IMR-90 (cell line): ENCODE results near the gene APLF. TPM values are rescaled to one million over a fixed set of nuclear protein-coding genes. Genes with fewer than 3 reads are reported as not detected.

Experiments
- ATAC-seq: fragments of 200-7000 bp; cut with Tn5 transposase; 2 replicates; pipeline ENCODE4 v1.9.1; 2020; ENCODE audit warnings: low read depth, mild to moderate bottlenecking, moderate library complexity
- BruUV-seq: library from RNA; stranded (reverse); fragments of 400-500 nt; replicated peaks from 2 replicates; lab custom pipeline; 2021; lab: Mats Ljungman, UMichigan
- CTCF ChIA-PET: fragments of 300-600 bp; formaldehyde crosslinking; extraction: SDS; loops from one replicate; lab custom pipeline; 2021; ENCODE audit warnings: antibody characterized with exemption; lab: Yijun Ruan, JAX
- POLR2A ChIA-PET: fragments of 300-600 bp; sonication (Branson Sonifier 250); formaldehyde crosslinking; loops from one replicate; lab custom pipeline; 2022; ENCODE audit warnings: antibody characterized with exemption; ENCODE audit not compliant: unreplicated experiment; lab: Charles Lee
- DNase-seq: peaks from one replicate; pipeline ENCODE4 v3.0.0; 2013
- H2AFZ ChIP-seq: replicated peaks from 2 replicates; pipeline ENCODE3; 2013; ENCODE audit warnings: low read length, mild to moderate bottlenecking; ENCODE audit not compliant: poor library complexity
- H2AK5ac ChIP-seq: 2 replicates; pipeline ENCODE4 v1.6.1; 2013; ENCODE audit warnings: low read depth, low read length, inconsistent platforms
- H2AK9ac ChIP-seq: replicated peaks from 2 replicates; pipeline ENCODE3; 2013; ENCODE audit warnings: mild to moderate bottlenecking, low read depth, low read length, moderate library complexity; ENCODE audit not compliant: poor library complexity
- H2BK120ac ChIP-seq: 2 replicates; pipeline ENCODE4 v1.6.1; 2013; ENCODE audit warnings: low read depth, low read length, inconsistent platforms
- H2BK15ac ChIP-seq: 3 replicates; pipeline ENCODE4 v1.6.1; 2013; ENCODE audit warnings: low read depth, low read length, inconsistent platforms
- H2BK20ac ChIP-seq: 2 replicates; pipeline ENCODE4 v1.6.1; 2013; ENCODE audit warnings: low read depth, mild to moderate bottlenecking, inconsistent platforms, low read length, moderate library complexity
- H2BK5ac ChIP-seq: 2 replicates; pipeline ENCODE4 v1.6.1; 2013; ENCODE audit warnings: mild to moderate bottlenecking, low read depth, low read length, inconsistent platforms; ENCODE audit not compliant: poor library complexity, severe bottlenecking
- H3K14ac ChIP-seq: replicated peaks from 2 replicates; pipeline ENCODE4 v1.6.1; 2013; ENCODE audit warnings: low read depth, low read length, inconsistent platforms
- H3K18ac ChIP-seq: 2 replicates; pipeline ENCODE4 v1.6.1; 2013; ENCODE audit warnings: low read depth, low read length, control low read depth
- H3K23ac ChIP-seq: 2 replicates; pipeline ENCODE4 v1.6.1; 2013; ENCODE audit warnings: low read depth, low read length, inconsistent platforms
- H3K27ac ChIP-seq: 2 replicates; pipeline ENCODE4 v1.5.1; 2013; ENCODE audit warnings: mild to moderate bottlenecking, control low read depth, low read length; ENCODE audit not compliant: insufficient read depth
- H3K27me3 ChIP-seq: 2 replicates; pipeline ENCODE4 v1.6.1; 2013; ENCODE audit warnings: low read length; ENCODE audit not compliant: control insufficient read depth, insufficient read depth
- H3K36me3 ChIP-seq: 2 replicates; pipeline ENCODE4 v1.6.1; 2013; ENCODE audit warnings: low read length, mixed read lengths; ENCODE audit not compliant: control insufficient read depth, insufficient read depth
- H3K4ac ChIP-seq: 2 replicates; pipeline ENCODE4 v1.6.1; 2013; ENCODE audit warnings: low read depth, low read length, inconsistent platforms
- H3K4me1 ChIP-seq: 2 replicates; pipeline ENCODE4 v1.6.1; 2013; ENCODE audit warnings: low read length, mixed read lengths; ENCODE audit not compliant: control insufficient read depth, insufficient read depth
- H3K4me2 ChIP-seq: 2 replicates; pipeline ENCODE4 v1.6.1; 2013; ENCODE audit warnings: low read depth, mild to moderate bottlenecking, control low read depth, low read length, moderate library complexity
- H3K4me3 ChIP-seq: 2 replicates; pipeline ENCODE4 v1.5.1; 2013; ENCODE audit warnings: low read depth, mild to moderate bottlenecking, control low read depth, low read length, moderate library complexity; ENCODE audit not compliant: insufficient read depth
- H3K56ac ChIP-seq: 2 replicates; pipeline ENCODE4 v1.6.1; 2013; ENCODE audit warnings: low read length, inconsistent platforms; ENCODE audit not compliant: insufficient read depth; ENCODE audit errors: extremely low read depth
- H3K79me1 ChIP-seq, 2 experiments: 2 replicates each; pipeline ENCODE4 v1.6.1; 2013; ENCODE audit warnings: low read length in 2 of 2, inconsistent platforms in 1 of 2, low read depth in 1 of 2
- H3K9ac ChIP-seq: 2 replicates; pipeline ENCODE4 v1.6.1; 2013; ENCODE audit warnings: low read depth, low read length, control low read depth
- H3K9me1 ChIP-seq: 2 replicates; pipeline ENCODE4 v1.6.1; 2013; ENCODE audit warnings: low read length, inconsistent platforms; ENCODE audit not compliant: insufficient read depth
- H3K9me3 ChIP-seq: 2 replicates; pipeline ENCODE4 v1.6.1; 2013; ENCODE audit warnings: low read length; ENCODE audit not compliant: control insufficient read depth, insufficient read depth
- H4K20me1 ChIP-seq: 2 replicates; pipeline ENCODE4 v1.6.1; 2013; ENCODE audit warnings: low read length, inconsistent platforms; ENCODE audit not compliant: insufficient read depth
- H4K5ac ChIP-seq: 2 replicates; pipeline ENCODE4 v1.6.1; 2013; ENCODE audit warnings: mild to moderate bottlenecking, low read depth, low read length, control low read depth
- H4K8ac ChIP-seq, 2 experiments: 2 replicates each; pipeline ENCODE4 v1.6.1; 2013; ENCODE audit warnings: low read depth in 2 of 2, low read length in 2 of 2, control low read depth in 1 of 2, inconsistent platforms in 1 of 2
- H4K91ac ChIP-seq: 2 replicates; pipeline ENCODE4 v1.6.1; 2013; ENCODE audit warnings: low read depth, low read length, inconsistent platforms; ENCODE audit not compliant: insufficient read depth
- BHLHE40 ChIP-seq: fragments of 150-350 bp; IDR thresholded peaks from 2 replicates; pipeline ENCODE4 v1.6.1; 2016; ENCODE audit warnings: mild to moderate bottlenecking, low read depth, low read length
- CHD1 ChIP-seq: IDR thresholded peaks from 2 replicates; pipeline ENCODE4 v1.6.1; 2012; ENCODE audit warnings: low read depth, low read length, improper control_type of control experiment
- FOS ChIP-seq: fragments of 150-350 bp; IDR thresholded peaks from 2 replicates; pipeline ENCODE4 v1.6.1; 2016; ENCODE audit warnings: low read depth, low read length
- MAFK ChIP-seq: IDR thresholded peaks from 2 replicates; pipeline ENCODE4 v1.6.1; 2012; ENCODE audit warnings: low read depth, low read length, improper control_type of control experiment
- RAD21 ChIP-seq: IDR thresholded peaks from 2 replicates; pipeline ENCODE4 v1.6.1; 2012; ENCODE audit warnings: low read length, improper control_type of control experiment
- RCOR1 ChIP-seq: IDR thresholded peaks from 2 replicates; pipeline ENCODE4 v1.6.1; 2012; ENCODE audit warnings: mild to moderate bottlenecking, low read length, improper control_type of control experiment; ENCODE audit not compliant: insufficient replicate concordance
- RFX5 ChIP-seq: IDR thresholded peaks from 2 replicates; pipeline ENCODE4 v1.8.0; 2012; ENCODE audit warnings: low read depth, mild to moderate bottlenecking, low read length, moderate library complexity
- SMC3 ChIP-seq: fragments of 150-350 bp; IDR thresholded peaks from 2 replicates; pipeline ENCODE4 v1.6.1; 2016; ENCODE audit warnings: low read depth, mild to moderate bottlenecking, antibody characterized with exemption, low read length, moderate library complexity
- WGBS, 2 experiments: methylation state at CpG; one replicate each; pipeline versions ENCODE4 v1.1.5 to v1.1.7; 2013; ENCODE audit warnings: missing lambda C conversion rate in 2 of 2; ENCODE audit not compliant: insufficient read length in 1 of 2; ENCODE audit errors: extremely low coverage in 2 of 2; 5-methylcytosine and 5-hydroxymethylcytosine counted together
- dilution Hi-C: fragments of 300-500 bp; cut with HindIII; formaldehyde crosslinking; loops from one replicate; pipeline ENCODE4 v1.14.3; 2018; ENCODE audit warnings: low sequenced_read_pairs; ENCODE audit not compliant: unreplicated experiment
- in situ Hi-C: fragments of 300-500 bp; cut with MboI; formaldehyde crosslinking; loops from 3 replicates; pipeline ENCODE4 v1.14.3; 2019; ENCODE audit warnings: low sequenced_read_pairs, inconsistent platforms, mixed read lengths
- intact Hi-C: fragments of 100-400 bp; cut with micrococcal nuclease; formaldehyde crosslinking; loops from 2 replicates; pipeline ENCODE4 v1.10.0; 2022
- polyA plus RNA-seq, 3 experiments: library from polyadenylated mRNA; depleted of rRNA; stranded (reverse); fragments of >200 nt; gene quantifications; 2 replicates each; pipeline ENCODE4 v1.2.3, GENCODE V29; 2012; ENCODE audit warnings: low replicate concordance in 1 of 3
- total RNA-seq: library from RNA; depleted of rRNA; stranded (reverse); fragments of >200 nt; gene quantifications from 2 replicates; pipeline ENCODE4 v1.2.3, GENCODE V29; 2012
- TF ChIP-seq, protein P1 (sequence below): fragments of 150-350 bp; IDR thresholded peaks from 2 replicates; pipeline ENCODE4 v1.6.1; 2017; ENCODE audit warnings: mild to moderate bottlenecking, antibody characterized with exemption, low read length, low read depth
- TF ChIP-seq, protein P2 (sequence below): conservative IDR thresholded peaks from 2 replicates; pipeline ENCODE4 v1.5.1; 2012; ENCODE audit warnings: mild to moderate bottlenecking, low read depth, low read length, improper control_type of control experiment

Gene APLF
- total and polyA plus RNA-seq, 2 of the 4 experiments (the other 2 are of a cell fraction) = 1.5 to 2.3 TPM

DNA sequence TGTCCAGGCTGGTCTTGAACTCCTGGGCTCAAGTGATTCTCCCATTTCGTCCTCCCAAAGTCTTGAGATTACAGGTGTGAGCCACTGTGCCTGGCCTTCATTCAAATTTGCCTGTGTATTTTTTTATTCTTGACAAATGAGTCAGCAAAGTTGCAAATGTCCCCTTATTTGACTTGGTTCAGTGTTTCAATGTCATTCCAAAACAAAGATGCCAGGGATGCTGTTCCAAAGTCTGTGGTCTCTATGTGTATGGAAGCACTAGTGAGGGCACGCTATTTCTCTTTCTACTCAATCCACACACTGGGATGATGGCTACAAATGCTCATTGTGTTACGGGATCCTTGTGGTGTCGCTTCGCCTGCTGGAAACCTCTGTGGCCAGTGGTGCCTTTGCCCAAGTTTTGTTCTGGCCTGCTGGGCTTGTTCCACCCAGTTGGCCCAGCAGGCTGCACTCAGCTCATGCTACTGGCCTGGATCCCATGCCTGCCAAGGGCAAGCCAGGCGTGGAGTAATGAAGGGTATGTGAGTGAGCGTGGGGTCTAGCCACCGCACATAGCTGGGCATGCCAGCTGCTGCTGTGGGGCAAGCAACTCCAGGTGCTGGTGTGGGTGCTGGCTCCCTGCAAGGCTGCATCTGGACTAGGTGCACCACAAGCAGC lies 35.9 kb upstream of the APLF start:
- Histone ChIP-seq H3K9me3 (no peaks in the 10 kb centered on the region), H3K9ac (no peak overlapping the region), H2BK120ac (no peak overlapping the region), H3K56ac (no peak overlapping the region), H2BK5ac (no peak overlapping the region), H3K14ac (no peak overlapping the region), H3K4me2 (no peak overlapping the region), H2BK15ac (no peak overlapping the region), H3K27ac (no peak overlapping the region), H2AK9ac (no peak overlapping the region), H3K18ac (no peak overlapping the region), H3K36me3 (no peaks in the 10 kb centered on the region), H3K79me1 (no peaks in the 10 kb centered on the region), H3K4me1 (peaks cover 4% of the 10 kb centered on the region; the same call in 1 of the 2 replicates), H3K23ac (no peak overlapping the region), H2BK20ac (no peak overlapping the region), H4K8ac (no peak overlapping the region), H3K9me1 (no peaks in the 10 kb centered on the region), H2AK5ac (no peak overlapping the region), H3K4ac (no peak overlapping the region), H2AFZ (no peak overlapping the region), H3K27me3 (peaks cover 21% of the 10 kb centered on the region), H4K5ac (no peak overlapping the region), H4K20me1 (no peaks in the 10 kb centered on the region), H3K4me3 (no peak overlapping the region), H4K91ac (no peak overlapping the region)
- no peak for TF ChIP-seq CHD1
- TF ChIP-seq SMC3 = no peak
- no peak for TF ChIP-seq RAD21
- TF ChIP-seq FOS = no peak
- TF ChIP-seq BHLHE40 = no peak
- TF ChIP-seq MAFK = no peak
- no peak for TF ChIP-seq RFX5
- no peak for TF ChIP-seq RCOR1
- TF ChIP-seq, protein P1, sequence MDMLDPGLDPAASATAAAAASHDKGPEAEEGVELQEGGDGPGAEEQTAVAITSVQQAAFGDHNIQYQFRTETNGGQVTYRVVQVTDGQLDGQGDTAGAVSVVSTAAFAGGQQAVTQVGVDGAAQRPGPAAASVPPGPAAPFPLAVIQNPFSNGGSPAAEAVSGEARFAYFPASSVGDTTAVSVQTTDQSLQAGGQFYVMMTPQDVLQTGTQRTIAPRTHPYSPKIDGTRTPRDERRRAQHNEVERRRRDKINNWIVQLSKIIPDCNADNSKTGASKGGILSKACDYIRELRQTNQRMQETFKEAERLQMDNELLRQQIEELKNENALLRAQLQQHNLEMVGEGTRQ = no peak
- TF ChIP-seq, protein P2, sequence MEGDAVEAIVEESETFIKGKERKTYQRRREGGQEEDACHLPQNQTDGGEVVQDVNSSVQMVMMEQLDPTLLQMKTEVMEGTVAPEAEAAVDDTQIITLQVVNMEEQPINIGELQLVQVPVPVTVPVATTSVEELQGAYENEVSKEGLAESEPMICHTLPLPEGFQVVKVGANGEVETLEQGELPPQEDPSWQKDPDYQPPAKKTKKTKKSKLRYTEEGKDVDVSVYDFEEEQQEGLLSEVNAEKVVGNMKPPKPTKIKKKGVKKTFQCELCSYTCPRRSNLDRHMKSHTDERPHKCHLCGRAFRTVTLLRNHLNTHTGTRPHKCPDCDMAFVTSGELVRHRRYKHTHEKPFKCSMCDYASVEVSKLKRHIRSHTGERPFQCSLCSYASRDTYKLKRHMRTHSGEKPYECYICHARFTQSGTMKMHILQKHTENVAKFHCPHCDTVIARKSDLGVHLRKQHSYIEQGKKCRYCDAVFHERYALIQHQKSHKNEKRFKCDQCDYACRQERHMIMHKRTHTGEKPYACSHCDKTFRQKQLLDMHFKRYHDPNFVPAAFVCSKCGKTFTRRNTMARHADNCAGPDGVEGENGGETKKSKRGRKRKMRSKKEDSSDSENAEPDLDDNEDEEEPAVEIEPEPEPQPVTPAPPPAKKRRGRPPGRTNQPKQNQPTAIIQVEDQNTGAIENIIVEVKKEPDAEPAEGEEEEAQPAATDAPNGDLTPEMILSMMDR = no peak
- ATAC-seq (no peak), DNase-seq (no peak)
- dilution Hi-C loops (no loop called here), in situ Hi-C loops (no loop called here), intact Hi-C loops (no loop called here)
- WGBS, 2 experiments = 76% methylated on average over 6 of the region's 8 CpGs; no CpG with 5 or more reads in 1 of the 2 experiments
- POLR2A ChIA-PET = no interaction called here
- no TSS peak for BruUV-seq
- CTCF ChIA-PET = interaction anchor here (0.9 kb wide), 1 partner anchor 10 kb away, joined by 4 read pairs; no protein-coding TSS in a partner anchor
